ENCODE measurements around the gene RHPN2. TPM values are rescaled to one million over a fixed set of nuclear protein-coding genes. Genes with fewer than 3 reads are reported as not detected.

Gene RHPN2
- total and polyA plus RNA-seq, 2 of the 8 experiments (the other 6 are each of a cell fraction or from before 2014, with no cell fraction given), result 22.8 to 31.1 TPM

DNA sequence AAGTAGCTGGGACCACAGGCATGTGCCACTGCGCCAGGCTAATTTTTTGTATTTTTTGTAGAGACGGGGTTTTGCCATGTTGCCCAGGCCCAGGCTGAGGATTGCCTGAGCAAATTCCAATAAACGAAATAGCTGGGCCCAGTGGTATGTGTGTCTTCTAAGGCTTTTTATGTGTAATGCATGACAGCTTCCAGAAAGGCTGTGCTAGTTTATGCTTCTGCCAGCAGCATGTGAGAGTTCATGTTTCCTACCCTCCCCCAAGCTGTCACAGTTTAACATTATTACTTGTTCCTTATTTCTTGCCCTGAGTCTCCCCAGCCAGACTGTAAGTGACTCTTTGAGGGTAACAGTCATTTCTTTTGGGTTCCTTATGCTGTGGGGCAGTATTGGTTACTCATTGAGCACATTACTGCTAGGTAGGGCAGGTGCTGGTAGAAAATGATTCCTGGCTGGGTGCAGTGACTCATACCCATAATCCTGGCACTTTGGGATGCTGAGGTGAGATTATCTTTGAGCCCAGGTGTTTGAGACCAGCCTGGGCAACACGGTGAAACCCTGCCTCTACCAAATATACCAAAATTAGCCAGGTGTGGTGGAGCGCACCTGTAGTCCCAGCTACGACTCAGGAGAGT, 29.9 kb upstream of the RHPN2 start (continued):
- no peak for TF ChIP-seq MAFK (IDR thresholded peaks at IDR 0.05; ENCODE audit: low read depth, low read length)
- no peak for TF ChIP-seq POLR2A (IDR thresholded peaks at IDR 0.05; ENCODE audit: control extremely low read depth in 1 of 2, low read depth in 2 of 2, low read length in 2 of 2)
- no peak for TF ChIP-seq PHF8 (conservative IDR thresholded peaks at IDR 0.05; ENCODE audit: low read depth, low read length)
